IPS-11a (cell line): ENCODE data around the gene RAB1A.
"Not testable (repeated sequence)": the region's sequence is repeated elsewhere in the genome, so short reads cannot be mapped to it uniquely, and the experiment has no call there.

Experiments
- H3K4me3 ChIP-seq: one replicate; pipeline ENCODE4 v1.5.1; 2013; ENCODE audit warnings: low read depth, low read length, control low read depth

Gene RAB1A

GRCh38 chr2:65137197-65137775 is 7.4 kb upstream of the RAB1A start:
- H3K4me3 ChIP-seq: no peak overlapping the region

GRCh38 chr2:65136253-65136652 is 6.3 kb upstream of the RAB1A start:
- H3K4me3 ChIP-seq: no peak overlapping the region

GRCh38 chr2:65134158-65134557 is 4.3 kb upstream of the RAB1A start:
- H3K4me3 ChIP-seq: no peak overlapping the region

GRCh38 chr2:65133626-65134025 is 3.7 kb upstream of the RAB1A start:
- H3K4me3 ChIP-seq: no peak overlapping the region

- not testable (repeated sequence) for H3K4me3 ChIP-seq
These were observed 3.0 kb upstream of the RAB1A start for GRCh38 chr2:65132930-65133329.

GRCh38 chr2:65130664-65131175 is 814 bp upstream of the RAB1A start:
- peak overlapping the region; percentile 52 for H3K4me3 ChIP-seq

- H3K4me3 ChIP-seq: peak overlapping the region; percentile 88
These were observed 550 bp downstream of the RAB1A start for GRCh38 chr2:65129286-65129825.

- peak overlapping the region; percentile 88 for H3K4me3 ChIP-seq
These were observed 1.4 kb downstream of the RAB1A start for GRCh38 chr2:65128297-65129190.

GRCh38 chr2:65125457-65125856 is 4.4 kb downstream of the RAB1A start:
- H3K4me3 ChIP-seq: not testable (repeated sequence)

- H3K4me3 ChIP-seq: no peak overlapping the region
These were observed 7.6 kb downstream of the RAB1A start for GRCh38 chr2:65122313-65122712.

- H3K4me3 ChIP-seq: no peak overlapping the region
These were observed 8.8 kb downstream of the RAB1A start for GRCh38 chr2:65120990-65121693.

- no peak overlapping the region for H3K4me3 ChIP-seq
These were observed 13.3 kb downstream of the RAB1A start for GRCh38 chr2:65116645-65117044.

GRCh38 chr2:65114921-65115320 is 15.0 kb downstream of the RAB1A start:
- no peak overlapping the region for H3K4me3 ChIP-seq

- no peak overlapping the region for H3K4me3 ChIP-seq
These were observed 16.1 kb downstream of the RAB1A start for GRCh38 chr2:65113816-65114215.

- no peak overlapping the region for H3K4me3 ChIP-seq
These were observed 16.7 kb downstream of the RAB1A start for GRCh38 chr2:65113229-65113628.

- H3K4me3 ChIP-seq: no peak overlapping the region
These were observed 17.3 kb downstream of the RAB1A start for GRCh38 chr2:65112633-65113032.

GRCh38 chr2:65108780-65109179 is 21.1 kb downstream of the RAB1A start:
- no peak overlapping the region for H3K4me3 ChIP-seq

- no peak overlapping the region for H3K4me3 ChIP-seq
These were observed 22.4 kb downstream of the RAB1A start for GRCh38 chr2:65107530-65107929.

- no peak overlapping the region for H3K4me3 ChIP-seq
These were observed 26.7 kb downstream of the RAB1A start for GRCh38 chr2:65103013-65103715.

- no peak overlapping the region for H3K4me3 ChIP-seq
These were observed 28.8 kb downstream of the RAB1A start for GRCh38 chr2:65101071-65101470.

GRCh38 chr2:65098741-65099140 is 31.2 kb downstream of the RAB1A start:
- no peak overlapping the region for H3K4me3 ChIP-seq
